Hepatocyte (in vitro differentiated cells): ENCODE data around the gene UBE2QL1. TPM values are rescaled to one million over a fixed set of nuclear protein-coding genes. Genes with fewer than 3 reads are reported as not detected.

Source experiments
- DNase-seq: peaks from one replicate; pipeline ENCODE4 v3.0.0-alpha.2; 2016; ENCODE audit warnings: low spot score
- H2AFZ ChIP-seq: fragments of 200-600 bp; sonication (generic); 2 replicates; pipeline ENCODE4 v1.6.0; 2016; ENCODE audit warnings: antibody characterized with exemption, mild to moderate bottlenecking
- H3K27ac ChIP-seq: fragments of 200-600 bp; sonication (generic); 2 replicates; pipeline ENCODE4 v1.5.1; 2016; ENCODE audit warnings: mild to moderate bottlenecking
- H3K27me3 ChIP-seq: fragments of 200-600 bp; sonication (generic); 2 replicates; pipeline ENCODE4 v1.6.1; 2016
- H3K36me3 ChIP-seq: fragments of 200-600 bp; sonication (generic); replicated peaks from 2 replicates; pipeline ENCODE4 v1.5.1; 2016; ENCODE audit warnings: low read depth; ENCODE audit not compliant: insufficient read depth
- H3K4me1 ChIP-seq: fragments of 200-600 bp; sonication (generic); 2 replicates; pipeline ENCODE4 v1.5.1; 2016; ENCODE audit warnings: mild to moderate bottlenecking, moderate library complexity; ENCODE audit not compliant: insufficient read depth
- H3K4me2 ChIP-seq: fragments of 200-600 bp; sonication (generic); 2 replicates; pipeline ENCODE4 v1.6.0; 2016
- H3K4me3 ChIP-seq: fragments of 200-600 bp; sonication (generic); 2 replicates; pipeline ENCODE4 v1.5.1; 2016; ENCODE audit warnings: mild to moderate bottlenecking
- H3K79me2 ChIP-seq: fragments of 200-600 bp; sonication (generic); 2 replicates; pipeline ENCODE4 v1.6.0; 2017; ENCODE audit warnings: mild to moderate bottlenecking
- H3K9me2 ChIP-seq: fragments of 200-600 bp; sonication (generic); replicated peaks from 2 replicates; pipeline ENCODE4 v1.6.0; 2017; ENCODE audit warnings: mild to moderate bottlenecking; ENCODE audit not compliant: insufficient read depth
- H3K9me3 ChIP-seq: fragments of 200-600 bp; sonication (generic); 2 replicates; pipeline ENCODE4 v1.5.1; 2016; ENCODE audit warnings: low read depth, mild to moderate bottlenecking
- H4K20me1 ChIP-seq: fragments of 200-600 bp; sonication (generic); 2 replicates; pipeline ENCODE4 v1.6.0; 2016; ENCODE audit warnings: mild to moderate bottlenecking; ENCODE audit not compliant: insufficient read depth, poor library complexity, severe bottlenecking
- CTCF ChIP-seq: fragments of 200-600 bp; sonication (generic); IDR thresholded peaks from 2 replicates; pipeline ENCODE4 v1.5.1; 2016; ENCODE audit warnings: antibody characterized with exemption, mild to moderate bottlenecking; ENCODE audit not compliant: poor library complexity
- EZH2 ChIP-seq: fragments of 200-600 bp; sonication (generic); IDR thresholded peaks from 2 replicates; pipeline ENCODE4 v1.6.1; 2016; ENCODE audit warnings: antibody characterized with exemption, mild to moderate bottlenecking, borderline replicate concordance
- EZH2phosphoT487 ChIP-seq: fragments of 200-600 bp; sonication (generic); IDR thresholded peaks from one replicate; pipeline ENCODE4 v1.6.1; 2018; ENCODE audit warnings: antibody characterized with exemption, mild to moderate bottlenecking, low read depth, moderate library complexity; ENCODE audit not compliant: unreplicated experiment, severe bottlenecking
- WGBS: methylation state at CpG from one replicate; pipeline ENCODE4 v1.1.6; 2016; ENCODE audit warnings: low lambda C conversion rate; ENCODE audit errors: missing lambda C conversion rate; 5-methylcytosine and 5-hydroxymethylcytosine counted together
- polyA plus RNA-seq: library from polyadenylated mRNA; unstranded; fragments of >200 nt; fragmentation: Nextera tagmentation; extraction: Ambion mirVana; gene quantifications from 2 replicates; pipeline ENCODE4 v1.2.1, GENCODE V29; 2016
- total RNA-seq: library from RNA; depleted of rRNA; stranded (reverse); fragments of >200 nt; gene quantifications from 2 replicates; pipeline ENCODE4 v1.2.3, GENCODE V29; 2014

Gene UBE2QL1
- total and polyA plus RNA-seq, 2 experiments from 2014 or later: 0.17 TPM; not detected in 1

- 72% methylated on average over 4 of the region's 4 CpGs for WGBS
- H3K4me3 ChIP-seq: no peak overlapping the region
- H3K9me2 ChIP-seq: no peaks in the 10 kb centered on the region
- H2AFZ ChIP-seq: no peak overlapping the region
- no peaks in the 10 kb centered on the region for H3K36me3 ChIP-seq
- no peak overlapping the region for H3K4me2 ChIP-seq
- no peaks in the 10 kb centered on the region for H4K20me1 ChIP-seq
- no peaks in the 10 kb centered on the region for H3K9me3 ChIP-seq
- TF ChIP-seq EZH2phosphoT487 (no peak), EZH2 (no peak), CTCF (no peak)
- DNase-seq: no peak
- no peak overlapping the region for H3K27ac ChIP-seq
- H3K27me3 ChIP-seq: peaks cover 13% of the 10 kb centered on the region
- no peaks in the 10 kb centered on the region for H3K79me2 ChIP-seq
- H3K4me1 ChIP-seq: no peaks in the 10 kb centered on the region
These were observed 10.2 kb downstream of the UBE2QL1 start for GRCh38 chr5:6458833-6459232.

- Histone ChIP-seq H3K79me2 (no peaks in the 10 kb centered on the region), H3K9me2 (no peaks in the 10 kb centered on the region), H3K4me3 (no peak overlapping the region), H2AFZ (no peak overlapping the region), H4K20me1 (no peaks in the 10 kb centered on the region), H3K36me3 (no peaks in the 10 kb centered on the region), H3K4me1 (no peaks in the 10 kb centered on the region), H3K27ac (no peak overlapping the region), H3K27me3 (peaks cover 9% of the 10 kb centered on the region), H3K4me2 (no peak overlapping the region), H3K9me3 (no peaks in the 10 kb centered on the region)
- no peak for DNase-seq
- TF ChIP-seq CTCF (no peak), EZH2phosphoT487 (no peak), EZH2 (no peak)
- 62% methylated on average over 5 of the region's 5 CpGs for WGBS
These were observed 11.2 kb downstream of the UBE2QL1 start for GRCh38 chr5:6459896-6460295.

GRCh38 chr5:6461006-6461405 is 12.3 kb downstream of the UBE2QL1 start:
- H3K27me3 ChIP-seq: peaks cover 9% of the 10 kb centered on the region
- no peak for TF ChIP-seq CTCF
- no peak for TF ChIP-seq EZH2
- TF ChIP-seq EZH2phosphoT487: no peak
- no peaks in the 10 kb centered on the region for H3K79me2 ChIP-seq
- no peak overlapping the region for H3K4me3 ChIP-seq
- no peaks in the 10 kb centered on the region for H3K9me2 ChIP-seq
- H3K4me2 ChIP-seq: no peak overlapping the region
- no peaks in the 10 kb centered on the region for H3K4me1 ChIP-seq
- no peaks in the 10 kb centered on the region for H3K9me3 ChIP-seq
- H2AFZ ChIP-seq: no peak overlapping the region
- no peaks in the 10 kb centered on the region for H3K36me3 ChIP-seq
- 72% methylated on average over 2 of the region's 2 CpGs for WGBS
- H4K20me1 ChIP-seq: no peaks in the 10 kb centered on the region
- no peak overlapping the region for H3K27ac ChIP-seq
- DNase-seq: no peak
